Inflammatory macrophage treated with lipopolysaccharide for 4 hours (primary cell): ENCODE results near the gene SIGLEC12.
A peak's percentile ranks its signal among the peaks of the same experiment; 100 is the strongest.
"Not testable (repeated sequence)": the region's sequence is repeated elsewhere in the genome, so short reads cannot be mapped to it uniquely, and the experiment has no call there.

Experiments used
- DNase-seq: peaks from one replicate; pipeline ENCODE4 v3.0.0-alpha.2; 2020

The SIGLEC12 gene

GRCh38 chr19:51479531-51480331 lies 21.9 kb downstream of the SIGLEC12 start:
- DNase-seq, result no peak

DNA sequence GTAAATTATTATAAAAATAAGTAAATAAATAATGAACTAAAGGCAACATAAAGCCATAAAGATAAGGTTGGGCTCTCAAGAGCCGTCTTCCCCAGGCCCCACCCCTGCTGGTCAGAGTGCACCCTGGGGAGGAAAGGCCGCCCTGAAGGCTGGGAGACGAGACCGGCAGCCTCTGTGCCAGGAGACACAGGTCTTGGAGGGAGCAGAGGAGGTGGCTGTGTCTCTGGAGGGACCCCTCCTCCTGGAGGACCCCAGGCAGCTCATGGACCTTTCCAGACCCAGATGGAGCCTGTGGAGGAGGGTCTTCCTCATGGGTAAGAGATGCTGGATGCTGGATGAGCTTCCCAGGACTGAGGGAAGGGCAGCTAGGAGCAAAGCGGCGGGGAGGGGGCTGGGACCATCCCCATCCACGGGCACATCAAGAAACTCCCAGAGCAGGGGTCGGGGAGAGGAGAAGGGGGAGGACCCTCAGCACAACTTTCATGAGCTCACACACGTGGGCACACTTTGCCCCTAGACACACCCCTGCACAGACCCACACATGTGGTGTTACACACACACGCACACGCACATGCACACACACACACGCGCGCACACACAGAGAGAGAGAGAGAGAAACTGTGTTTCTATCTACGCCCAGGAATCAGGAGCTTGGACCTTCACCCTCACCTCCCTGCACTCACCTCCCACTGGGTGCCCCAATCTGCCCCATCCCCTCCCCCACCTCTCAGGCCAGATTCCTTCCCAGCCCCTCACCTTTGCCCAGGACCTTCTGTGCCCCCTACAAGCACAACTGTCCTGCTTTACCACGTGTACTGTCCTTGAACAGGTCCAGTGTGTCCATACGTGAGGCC lies 23.0 kb downstream of the SIGLEC12 start, which contains the start of gene CEACAM18:
Gene CEACAM18 (plus strand): TSS at position 159 of the 854 bp plus-strand sequence.
- no peak for DNase-seq

GRCh38 chr19:51477344-51477743 lies 24.3 kb downstream of the SIGLEC12 start:
- DNase-seq, result no peak

- DNase-seq, result no peak
Measured at GRCh38 chr19:51476164-51476563, 25.4 kb downstream of the SIGLEC12 start.

DNA sequence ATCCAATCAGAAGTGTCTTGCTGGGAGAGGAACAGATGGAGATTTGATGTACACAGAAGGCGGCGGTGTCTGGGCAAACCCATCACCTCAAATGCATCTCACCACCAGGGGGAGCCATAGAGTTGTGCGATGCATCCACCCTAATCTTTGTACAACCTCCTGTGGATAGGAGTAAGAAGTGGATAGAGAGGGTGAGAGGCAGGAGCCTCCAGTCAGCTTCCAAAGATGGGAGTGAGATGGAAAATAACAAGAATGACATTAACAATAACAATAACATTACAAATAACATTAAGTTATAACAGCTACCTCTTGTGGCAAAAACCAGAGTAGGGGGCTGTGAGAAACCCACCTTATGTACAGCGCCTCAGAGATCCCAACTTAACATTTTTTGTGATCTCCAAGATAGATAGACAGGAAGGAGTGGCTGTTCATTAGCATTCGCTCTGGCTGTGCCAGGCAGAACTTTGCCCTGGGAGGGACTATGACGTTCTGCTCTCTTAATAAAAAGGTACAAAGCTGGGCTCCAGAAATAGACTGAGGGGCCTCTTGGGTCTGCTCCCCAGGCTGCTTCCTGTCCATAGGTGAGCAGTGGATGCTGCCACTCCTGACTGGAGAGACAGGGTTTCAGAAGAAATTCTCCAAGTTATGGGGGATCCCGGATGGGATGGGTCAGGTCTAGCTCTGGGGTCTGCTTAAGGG lies 28.4 kb downstream of the SIGLEC12 start:
- peak; percentile 78 for DNase-seq

DNA sequence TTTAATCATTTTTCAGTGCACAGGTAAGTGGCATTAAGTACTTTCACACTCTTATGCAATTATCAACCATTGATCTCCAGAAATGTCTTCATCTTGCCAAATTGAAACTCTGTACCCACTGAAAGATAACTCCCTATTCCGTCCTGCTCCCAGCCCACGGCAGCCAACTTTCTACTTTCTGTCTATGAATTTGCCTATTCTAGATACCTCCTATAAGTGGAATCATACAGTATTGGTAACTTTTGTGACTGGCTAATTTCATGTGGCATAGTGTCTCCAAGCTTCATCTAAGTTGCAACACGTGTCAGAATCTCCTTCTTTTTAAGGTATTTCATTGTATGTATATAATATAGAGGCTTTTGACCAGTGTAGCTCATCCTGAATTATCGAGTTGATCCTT lies 29.0 kb downstream of the SIGLEC12 start:
- DNase-seq, result no peak

GRCh38 chr19:51471527-51471926 lies 30.1 kb downstream of the SIGLEC12 start:
- no peak for DNase-seq

DNA sequence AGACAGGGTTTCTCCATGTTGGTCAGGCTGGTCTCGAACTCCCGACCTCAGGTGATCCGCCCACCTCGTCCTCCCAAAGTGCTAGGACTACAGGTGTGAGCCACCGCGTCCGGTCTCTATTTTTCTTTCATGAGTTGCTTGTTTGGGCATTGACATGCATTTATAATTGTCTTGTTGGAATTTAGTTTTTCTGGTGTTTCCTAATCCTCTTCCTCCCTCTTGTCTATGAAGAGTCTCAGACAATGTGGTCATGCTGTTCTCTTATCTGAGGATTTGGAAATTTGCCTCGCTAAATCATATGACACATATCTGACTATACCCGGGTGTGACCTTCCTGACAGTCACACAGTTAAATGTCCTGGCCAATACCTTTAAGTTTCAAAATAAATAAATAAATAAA lies 30.6 kb downstream of the SIGLEC12 start:
- peak; percentile 69 for DNase-seq

DNA sequence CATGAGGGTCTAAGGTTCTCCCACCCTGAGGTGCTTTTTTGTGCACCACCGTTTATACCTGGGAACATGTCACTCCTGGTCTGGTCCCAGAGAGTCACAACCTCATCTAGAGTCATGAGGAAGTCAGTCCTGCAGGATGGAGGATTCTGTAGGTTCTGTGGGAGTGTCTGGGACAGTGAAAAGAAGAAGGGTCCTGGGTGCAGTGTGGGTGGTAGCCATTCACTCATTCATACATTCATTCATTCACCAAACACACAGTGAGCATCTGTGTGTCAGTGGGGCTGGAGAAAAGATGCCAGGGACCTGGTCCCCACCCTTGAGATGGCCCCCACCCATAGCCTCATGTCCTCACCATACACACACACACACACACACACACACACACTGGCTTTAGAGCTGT lies 32.0 kb downstream of the SIGLEC12 start:
- no peak for DNase-seq

- no peak for DNase-seq
Measured at GRCh38 chr19:51469162-51469561, 32.4 kb downstream of the SIGLEC12 start.

DNA sequence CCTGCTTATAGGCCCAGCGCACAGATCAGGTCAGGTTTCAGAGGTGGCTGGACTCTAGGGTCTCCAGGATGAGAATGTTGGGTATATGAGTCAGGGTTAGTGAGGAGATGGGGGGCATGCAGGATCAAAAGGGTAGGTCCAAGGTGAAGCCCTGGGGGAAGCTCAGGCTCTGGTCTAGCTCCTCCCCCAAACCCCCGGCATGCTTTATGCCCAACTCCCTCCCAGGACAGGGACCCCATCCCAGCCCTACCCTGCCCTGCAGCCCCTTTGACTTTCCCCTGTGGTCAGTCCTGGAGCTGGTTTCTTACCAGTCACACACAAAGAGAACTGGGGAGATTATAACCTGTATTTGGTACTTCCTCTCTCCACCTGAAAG lies 33.1 kb downstream of the SIGLEC12 start:
- no peak for DNase-seq

- DNase-seq, result no peak
Measured at GRCh38 chr19:51467864-51468544, 33.6 kb downstream of the SIGLEC12 start.

GRCh38 chr19:51466723-51467122 lies 34.9 kb downstream of the SIGLEC12 start:
- peak; percentile 56 for DNase-seq

- not testable (repeated sequence) for DNase-seq
Measured at GRCh38 chr19:51463976-51464581, 37.5 kb downstream of the SIGLEC12 start.

GRCh38 chr19:51462681-51463080 lies 38.9 kb downstream of the SIGLEC12 start:
- DNase-seq, result no peak

DNA sequence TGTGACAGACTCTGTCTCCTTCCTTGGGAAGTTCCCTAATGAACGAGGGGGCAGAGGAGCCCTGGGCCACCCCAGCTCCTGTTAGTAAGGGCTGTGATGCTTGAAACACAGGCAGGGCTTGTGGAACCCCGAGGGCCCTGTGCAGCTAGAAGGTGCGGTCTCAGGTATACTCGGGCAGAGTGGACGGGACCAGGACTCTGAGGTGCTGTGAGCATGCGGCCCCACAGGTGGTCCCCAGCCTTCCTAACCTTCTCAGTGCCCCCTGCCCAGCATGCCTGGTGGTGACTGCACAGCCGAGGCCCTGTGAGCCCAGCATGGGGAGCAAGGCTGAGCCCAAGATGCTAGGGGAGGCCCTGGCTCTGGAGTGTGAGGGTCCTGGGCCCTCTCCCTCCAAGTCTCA lies 39.3 kb downstream of the SIGLEC12 start:
- DNase-seq, result no peak

- peak; percentile 23 for DNase-seq
Measured at GRCh38 chr19:51461723-51462161, 39.9 kb downstream of the SIGLEC12 start.

DNA sequence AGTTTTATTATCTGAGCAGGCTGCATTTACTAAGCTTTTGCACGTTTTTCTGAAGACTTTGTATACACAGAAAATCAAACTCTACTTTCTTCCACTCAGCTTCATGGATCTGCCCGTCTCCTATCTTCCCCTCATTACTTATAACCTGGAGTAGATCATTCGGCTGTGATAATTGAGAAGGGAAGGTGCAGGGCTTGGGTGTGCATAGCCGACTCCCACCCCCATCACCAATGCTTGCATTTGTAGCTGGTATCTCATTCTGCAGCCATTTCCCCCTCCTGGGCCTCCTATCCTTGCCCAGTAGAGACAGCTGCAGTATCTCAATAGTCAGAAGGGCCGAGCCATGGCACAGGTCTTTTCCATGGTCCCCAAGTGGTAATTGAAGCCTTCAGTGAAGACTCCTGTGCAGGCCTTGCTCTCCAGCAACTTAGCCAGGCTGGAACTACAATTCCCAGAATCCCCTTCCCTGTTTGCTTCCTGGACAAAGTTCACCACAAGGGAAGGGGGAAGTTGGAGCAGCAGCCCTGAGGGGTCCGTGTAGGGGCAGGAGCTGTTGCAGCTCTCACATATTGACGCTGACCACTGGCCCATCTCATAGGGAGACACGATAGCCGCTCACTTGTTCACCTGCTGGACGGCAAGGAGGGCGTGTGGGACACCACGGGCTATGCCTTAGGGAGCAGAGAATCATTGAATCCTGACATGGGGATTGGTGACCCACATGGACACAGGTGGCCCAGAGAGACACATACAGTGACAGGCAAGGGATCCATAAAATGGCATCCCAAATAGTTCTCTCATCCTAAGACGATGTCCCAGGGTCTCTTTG lies 41.2 kb downstream of the SIGLEC12 start:
- DNase-seq, result peak; percentile 32

DNA sequence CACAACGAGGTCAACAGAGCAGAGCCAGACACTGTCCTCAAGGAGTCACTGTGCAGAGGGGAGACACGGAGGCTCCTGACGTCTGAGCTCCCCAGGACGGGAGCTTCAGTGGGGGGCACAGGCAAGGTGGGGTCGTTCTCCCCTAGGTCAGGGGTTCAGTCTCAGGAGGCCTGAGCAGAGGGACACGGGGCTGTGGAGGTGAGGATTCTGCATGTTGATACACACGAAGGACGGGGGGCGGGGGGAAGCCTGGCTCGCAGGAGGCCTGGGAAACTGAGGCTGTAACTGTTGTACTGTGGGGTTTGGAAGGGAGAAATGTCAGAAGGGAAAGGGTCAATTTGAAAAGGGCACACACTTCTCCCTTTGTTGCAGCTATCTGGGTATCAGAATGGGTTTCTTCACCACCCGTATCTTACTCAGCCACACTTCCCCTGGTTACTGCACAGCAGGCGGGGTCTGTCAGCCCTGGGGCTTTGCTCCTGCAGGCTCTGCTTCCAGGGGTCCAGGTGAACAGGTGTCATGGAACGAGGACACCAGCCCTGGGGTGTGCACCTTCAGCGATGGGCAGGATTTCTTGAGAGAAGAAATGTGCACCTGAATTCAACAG lies 42.6 kb downstream of the SIGLEC12 start:
- no peak for DNase-seq

GRCh38 chr19:51458051-51458645 lies 43.5 kb downstream of the SIGLEC12 start, which contains the start of gene SIGLEC8:
TSS of gene SIGLEC8 (minus strand) at chr19:51458454. CDS start at chr19:51458387, 67 bp downstream.
- no peak for DNase-seq
